Liver (tissue), 9 donors: ENCODE results near the gene CHST12. TPM values are rescaled to one million over a fixed set of nuclear protein-coding genes. Genes with fewer than 3 reads are reported as not detected.

ENCODE experiments used
- DNase-seq: peaks from one replicate; pipeline ENCODE4 v3.0.0-alpha.2; 2017; ENCODE audit warnings: low spot score
- H3K27ac ChIP-seq, 2 donors: one replicate each; pipeline ENCODE4 v1.7.0; 2013; ENCODE audit warnings: inconsistent platforms in 2 of 2, low read length in 2 of 2, control low read depth in 1 of 2, low read depth in 1 of 2, mild to moderate bottlenecking in 1 of 2
- H3K27me3 ChIP-seq, 4 donors: one replicate each; pipeline versions ENCODE4 v1.6.1 to v1.7.0; 2013; ENCODE audit warnings: low read length in 3 of 4, inconsistent platforms in 1 of 4, mild to moderate bottlenecking in 1 of 4, moderate library complexity in 1 of 4; ENCODE audit not compliant: control insufficient read depth in 4 of 4, insufficient read depth in 4 of 4
- H3K36me3 ChIP-seq, 4 donors: one replicate each; pipeline versions ENCODE4 v1.6.1 to v1.7.0; 2013; ENCODE audit warnings: low read length in 3 of 4, mild to moderate bottlenecking in 3 of 4, low read depth in 1 of 4, moderate library complexity in 1 of 4; ENCODE audit not compliant: control insufficient read depth in 4 of 4, insufficient read depth in 3 of 4
- H3K4me1 ChIP-seq, 4 donors: one replicate each; pipeline versions ENCODE4 v1.6.1 to v1.7.0; 2013; ENCODE audit warnings: low read length in 3 of 4, mild to moderate bottlenecking in 3 of 4, moderate library complexity in 1 of 4; ENCODE audit not compliant: control insufficient read depth in 4 of 4, insufficient read depth in 4 of 4
- H3K4me3 ChIP-seq, 3 donors: one replicate each; pipeline versions ENCODE4 v1.6.1 to v1.7.0; 2013; ENCODE audit warnings: low read length in 3 of 3, control low read depth in 1 of 3, low read depth in 1 of 3, mild to moderate bottlenecking in 1 of 3
- H3K9ac ChIP-seq, 2 donors: one replicate each; pipeline ENCODE4 v1.7.0; 2013; ENCODE audit warnings: low read length in 2 of 2, mild to moderate bottlenecking in 2 of 2, moderate library complexity in 2 of 2, control low read depth in 1 of 2, low read depth in 1 of 2
- H3K9me3 ChIP-seq, 4 donors: one replicate each; pipeline versions ENCODE4 v1.6.1 to v1.7.0; 2013; ENCODE audit warnings: low read length in 3 of 4; ENCODE audit not compliant: control insufficient read depth in 4 of 4
- ATF3 ChIP-seq: IDR thresholded peaks from 2 replicates; pipeline ENCODE4 v1.6.1; 2016; ENCODE audit warnings: antibody characterized with exemption
- EGR1 ChIP-seq, 2 donors: IDR thresholded peaks; 2 replicates each; pipeline ENCODE4 v1.6.1; 2016 to 2018; ENCODE audit warnings: antibody characterized with exemption in 2 of 2, low read depth in 2 of 2
- FOXA1 ChIP-seq: IDR thresholded peaks from 2 replicates; pipeline ENCODE4 v1.6.1; 2016; ENCODE audit warnings: antibody characterized with exemption
- FOXA2 ChIP-seq: IDR thresholded peaks from 2 replicates; pipeline ENCODE4 v1.6.1; 2016; ENCODE audit warnings: antibody characterized with exemption
- GABPA ChIP-seq, 2 donors: IDR thresholded peaks in 1 of 2; conservative IDR thresholded peaks in 1 of 2; 2 replicates each; pipeline ENCODE4 v1.6.1; 2016; ENCODE audit warnings: antibody characterized with exemption in 2 of 2, mild to moderate bottlenecking in 1 of 2, moderate library complexity in 1 of 2
- HNF4A ChIP-seq, 2 donors: conservative IDR thresholded peaks; 2 replicates each; pipeline ENCODE4 v1.6.1; 2016; ENCODE audit warnings: antibody characterized with exemption in 2 of 2, mild to moderate bottlenecking in 2 of 2
- HNF4G ChIP-seq: IDR thresholded peaks from 2 replicates; pipeline ENCODE4 v1.6.1; 2016; ENCODE audit warnings: antibody characterized with exemption
- JUND ChIP-seq, 2 donors: IDR thresholded peaks; 2 replicates each; pipeline ENCODE4 v1.6.1; 2016; ENCODE audit warnings: antibody characterized with exemption in 2 of 2
- NR2F2 ChIP-seq: IDR thresholded peaks from 2 replicates; pipeline ENCODE4 v1.6.1; 2016; ENCODE audit warnings: antibody characterized with exemption
- RAD21 ChIP-seq, 2 donors: IDR thresholded peaks; 2 replicates each; pipeline ENCODE4 v1.6.1; 2016; ENCODE audit warnings: antibody characterized with exemption in 2 of 2, mild to moderate bottlenecking in 2 of 2
- RXRA ChIP-seq, 2 donors: IDR thresholded peaks; 2 replicates each; pipeline ENCODE4 v1.6.1; 2017 to 2018; ENCODE audit warnings: antibody characterized with exemption in 2 of 2, mild to moderate bottlenecking in 1 of 2
- TAF1 ChIP-seq: conservative IDR thresholded peaks from 2 replicates; pipeline ENCODE4 v1.6.1; 2016; ENCODE audit warnings: antibody characterized with exemption, mild to moderate bottlenecking
- YY1 ChIP-seq: IDR thresholded peaks from 2 replicates; pipeline ENCODE4 v1.6.1; 2016; ENCODE audit warnings: antibody characterized with exemption, mild to moderate bottlenecking
- ZBTB33 ChIP-seq: IDR thresholded peaks from 2 replicates; pipeline ENCODE4 v1.6.1; 2016; ENCODE audit warnings: antibody characterized with exemption
- WGBS: extraction: QIAGEN DNeasy Blood & Tissue Kit; methylation state at CpG from one replicate; pipeline ENCODE4 v1.1.7; 2013; 5-methylcytosine and 5-hydroxymethylcytosine counted together
- polyA plus RNA-seq, 2 donors: library from polyadenylated mRNA; stranded (reverse) in 1 of 2; unstranded in 1 of 2; fragments of 200-250 nt in 1 of 2; fragments of >200 nt in 1 of 2; fragmentation: Nextera tagmentation in 1 of 2; extraction: Ambion mirVana in 1 of 2; gene quantifications; one replicate each; pipeline versions ENCODE4 v1.2.1 to v1.2.3, GENCODE V29; 2013 to 2015
- total RNA-seq, 2 donors: library from RNA; depleted of rRNA; stranded (reverse); fragments of >200 nt; gene quantifications; one replicate each; pipeline ENCODE4 v1.2.3, GENCODE V29; 2014
- TF ChIP-seq, protein P1 (sequence below): IDR thresholded peaks from 2 replicates; pipeline ENCODE4 v1.6.1; 2016; ENCODE audit warnings: antibody characterized with exemption
- TF ChIP-seq, protein P2 (sequence below): IDR thresholded peaks from 2 replicates; pipeline ENCODE4 v1.6.1; 2016; ENCODE audit warnings: antibody characterized with exemption, mild to moderate bottlenecking
- donor health status: healthy.
- donor health status: healthy.
- donor health status: healthy.
- donor health status: healthy.
- donor health status: healthy.

Gene CHST12
- total and polyA plus RNA-seq, 4 donors: 3.2 to 11.9 (median 5.2) TPM

- H3K27ac ChIP-seq: no peak overlapping the region
- 89% methylated on average over 31 of the region's 31 CpGs for WGBS
- H3K4me1 ChIP-seq: no peaks in the 10 kb centered on the region
Observed at GRCh38 chr7:2387897-2388636, 15.3 kb upstream of the CHST12 start.

DNA sequence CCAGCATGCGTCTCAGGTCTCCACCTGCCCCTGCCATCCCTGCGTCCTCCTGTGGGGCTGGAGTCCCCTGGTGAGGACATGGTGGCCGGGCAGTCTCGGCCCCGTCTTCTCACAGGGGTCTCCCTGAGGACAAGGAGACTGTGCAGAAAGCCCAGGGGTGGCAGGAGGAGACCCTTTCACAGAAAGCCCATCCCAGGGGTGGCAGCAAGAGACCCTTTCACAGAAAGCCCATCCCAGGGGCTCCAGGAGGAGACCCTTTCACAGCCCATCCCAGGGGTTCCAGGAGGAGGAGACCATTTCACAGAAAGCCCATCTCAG is 14.8 kb upstream of the CHST12 start:
- TF ChIP-seq TAF1 (no peak), RAD21 (IDR thresholded peaks at IDR 0.05) (no peak), JUND (IDR thresholded peaks at IDR 0.05) (no peak), GABPA (IDR thresholded peaks at IDR 0.05 in 1 of 2, conservative IDR thresholded peaks at IDR 0.05 in 1 of 2) (no peak), ZBTB33 (no peak), ATF3 (no peak), RXRA (IDR thresholded peaks at IDR 0.05) (no peak), FOXA2 (no peak), HNF4A (conservative IDR thresholded peaks at IDR 0.05) (no peak), NR2F2 (no peak), HNF4G (no peak), EGR1 (IDR thresholded peaks at IDR 0.05; ENCODE audit: low read depth in 2 of 2) (no peak), FOXA1 (no peak), YY1 (no peak)
- TF ChIP-seq, protein P1, sequence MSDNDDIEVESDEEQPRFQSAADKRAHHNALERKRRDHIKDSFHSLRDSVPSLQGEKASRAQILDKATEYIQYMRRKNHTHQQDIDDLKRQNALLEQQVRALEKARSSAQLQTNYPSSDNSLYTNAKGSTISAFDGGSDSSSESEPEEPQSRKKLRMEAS: no peak
- TF ChIP-seq, protein P2, sequence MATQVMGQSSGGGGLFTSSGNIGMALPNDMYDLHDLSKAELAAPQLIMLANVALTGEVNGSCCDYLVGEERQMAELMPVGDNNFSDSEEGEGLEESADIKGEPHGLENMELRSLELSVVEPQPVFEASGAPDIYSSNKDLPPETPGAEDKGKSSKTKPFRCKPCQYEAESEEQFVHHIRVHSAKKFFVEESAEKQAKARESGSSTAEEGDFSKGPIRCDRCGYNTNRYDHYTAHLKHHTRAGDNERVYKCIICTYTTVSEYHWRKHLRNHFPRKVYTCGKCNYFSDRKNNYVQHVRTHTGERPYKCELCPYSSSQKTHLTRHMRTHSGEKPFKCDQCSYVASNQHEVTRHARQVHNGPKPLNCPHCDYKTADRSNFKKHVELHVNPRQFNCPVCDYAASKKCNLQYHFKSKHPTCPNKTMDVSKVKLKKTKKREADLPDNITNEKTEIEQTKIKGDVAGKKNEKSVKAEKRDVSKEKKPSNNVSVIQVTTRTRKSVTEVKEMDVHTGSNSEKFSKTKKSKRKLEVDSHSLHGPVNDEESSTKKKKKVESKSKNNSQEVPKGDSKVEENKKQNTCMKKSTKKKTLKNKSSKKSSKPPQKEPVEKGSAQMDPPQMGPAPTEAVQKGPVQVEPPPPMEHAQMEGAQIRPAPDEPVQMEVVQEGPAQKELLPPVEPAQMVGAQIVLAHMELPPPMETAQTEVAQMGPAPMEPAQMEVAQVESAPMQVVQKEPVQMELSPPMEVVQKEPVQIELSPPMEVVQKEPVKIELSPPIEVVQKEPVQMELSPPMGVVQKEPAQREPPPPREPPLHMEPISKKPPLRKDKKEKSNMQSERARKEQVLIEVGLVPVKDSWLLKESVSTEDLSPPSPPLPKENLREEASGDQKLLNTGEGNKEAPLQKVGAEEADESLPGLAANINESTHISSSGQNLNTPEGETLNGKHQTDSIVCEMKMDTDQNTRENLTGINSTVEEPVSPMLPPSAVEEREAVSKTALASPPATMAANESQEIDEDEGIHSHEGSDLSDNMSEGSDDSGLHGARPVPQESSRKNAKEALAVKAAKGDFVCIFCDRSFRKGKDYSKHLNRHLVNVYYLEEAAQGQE: no peak
- DNase-seq: no peak
- Histone ChIP-seq H3K27ac (no peak overlapping the region), H3K9me3 (no peaks in the 10 kb centered on the region), H3K27me3 (no peaks in the 10 kb centered on the region), H3K36me3 (no peaks in the 10 kb centered on the region), H3K4me1 (no peaks in the 10 kb centered on the region), H3K4me3 (no peak overlapping the region), H3K9ac (no peak overlapping the region)
- 96% methylated on average over 5 of the region's 5 CpGs for WGBS

More at GRCh38 chr7:2387897-2388636, 15.3 kb upstream of the CHST12 start:
- Histone ChIP-seq H3K4me3 (no peak overlapping the region), H3K9ac (no peak overlapping the region), H3K9me3 (no peaks in the 10 kb centered on the region), H3K27me3 (no peaks in the 10 kb centered on the region), H3K36me3 (peaks cover 0 to 3% (median 0%) of the 10 kb centered on the region in 4 donors)
- no peak for TF ChIP-seq GABPA (IDR thresholded peaks at IDR 0.05 in 1 of 2, conservative IDR thresholded peaks at IDR 0.05 in 1 of 2)
- peak; percentile 89 for TF ChIP-seq NR2F2
- peak in 1 of 2 donors; percentile 7 for TF ChIP-seq RAD21 (IDR thresholded peaks at IDR 0.05)
- no peak for TF ChIP-seq RXRA (IDR thresholded peaks at IDR 0.05)
- no peak for TF ChIP-seq ATF3
- no peak for TF ChIP-seq FOXA1
- DNase-seq: no peak
